DMS 273 (cell line): ENCODE measurements around the gene PIP4K2C.
"Not testable (repeated sequence)": the region's sequence is repeated elsewhere in the genome, so short reads cannot be mapped to it uniquely, and the experiment has no call there.

Experiments used
- DNase-seq: peaks from one replicate; lab custom pipeline; 2025; ENCODE audit not compliant: unreplicated experiment; lab: John Stamatoyannopoulos, UW

The PIP4K2C gene

DNA sequence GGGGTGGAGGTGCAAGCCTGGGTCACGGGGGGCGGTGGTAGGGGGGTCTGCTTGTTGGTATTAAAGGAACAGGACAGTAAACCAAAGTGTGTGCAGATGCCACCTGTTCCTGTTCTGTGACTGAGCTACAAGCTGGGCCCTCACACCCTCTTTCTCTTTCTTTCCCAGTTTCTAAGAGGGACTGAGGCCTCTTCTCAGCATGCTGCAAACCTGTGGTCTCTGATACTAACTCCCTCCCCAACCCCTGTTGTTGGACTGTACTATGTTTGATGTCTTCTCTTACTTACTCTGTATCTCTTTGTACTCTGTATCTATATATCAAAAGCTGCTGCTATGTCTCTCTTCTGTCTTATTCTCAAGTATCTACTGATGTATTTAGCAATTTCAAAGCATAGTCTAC lies 6.9 kb upstream of the PIP4K2C start:
- no peak for DNase-seq

DNA sequence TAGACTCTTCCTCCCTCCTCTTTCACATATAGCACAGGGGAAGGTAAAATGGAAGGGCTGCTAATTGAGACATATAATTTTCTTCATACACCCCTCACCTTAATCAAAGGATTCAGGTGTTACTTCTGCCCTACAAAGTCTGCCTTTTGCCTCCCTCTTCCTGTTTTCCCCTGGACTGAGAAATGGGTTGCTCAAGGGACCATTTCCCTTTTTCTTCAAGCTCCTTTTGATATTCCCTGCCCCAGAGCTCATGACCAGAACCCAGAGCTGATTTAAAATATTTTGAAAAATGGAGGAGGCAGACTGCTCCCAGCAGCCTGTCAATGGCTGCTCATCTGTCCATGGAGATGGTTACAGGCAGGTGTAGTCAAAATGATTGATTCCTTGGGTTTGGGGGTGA lies 6.3 kb upstream of the PIP4K2C start:
- DNase-seq = no peak

DNA sequence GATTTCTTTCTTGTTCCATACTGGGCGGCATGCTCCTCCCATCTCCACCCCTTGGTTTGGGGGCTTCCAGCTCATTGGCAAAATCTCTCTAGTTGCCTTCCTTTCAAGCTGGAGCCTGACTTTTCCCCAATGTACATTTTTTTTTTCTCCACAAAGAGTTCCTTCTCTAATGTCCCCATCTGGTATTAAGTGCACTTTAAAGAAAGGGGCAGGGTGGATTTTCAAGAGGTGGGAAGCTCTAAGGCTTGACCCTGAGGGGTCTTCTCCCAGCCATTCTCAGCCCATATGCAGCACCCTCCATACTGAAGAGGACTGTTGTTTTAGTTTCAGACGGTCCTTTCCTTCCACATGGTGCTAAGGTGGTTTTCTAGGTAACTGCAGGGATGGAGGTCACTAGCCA lies 5.8 kb upstream of the PIP4K2C start:
- DNase-seq = no peak

DNA sequence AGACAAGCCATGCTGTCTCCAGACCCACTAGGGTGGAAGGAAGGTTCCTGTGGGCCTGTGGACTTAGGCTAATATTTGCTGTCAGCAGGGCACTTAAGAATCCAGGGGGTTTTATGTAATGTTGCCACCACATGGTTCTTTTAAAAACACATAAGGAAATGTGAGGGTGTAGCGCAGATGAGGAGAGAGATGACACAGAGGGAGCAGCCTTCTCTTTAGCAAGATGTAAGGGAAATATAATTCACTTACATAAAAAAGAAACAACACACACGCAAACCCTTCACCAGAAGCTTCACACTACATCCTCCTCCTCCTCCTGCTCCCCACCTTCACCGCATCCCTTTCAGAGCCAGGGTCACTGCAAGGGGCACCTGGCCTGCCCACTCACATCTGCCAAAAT lies 4.9 kb upstream of the PIP4K2C start:
- DNase-seq = no peak

DNA sequence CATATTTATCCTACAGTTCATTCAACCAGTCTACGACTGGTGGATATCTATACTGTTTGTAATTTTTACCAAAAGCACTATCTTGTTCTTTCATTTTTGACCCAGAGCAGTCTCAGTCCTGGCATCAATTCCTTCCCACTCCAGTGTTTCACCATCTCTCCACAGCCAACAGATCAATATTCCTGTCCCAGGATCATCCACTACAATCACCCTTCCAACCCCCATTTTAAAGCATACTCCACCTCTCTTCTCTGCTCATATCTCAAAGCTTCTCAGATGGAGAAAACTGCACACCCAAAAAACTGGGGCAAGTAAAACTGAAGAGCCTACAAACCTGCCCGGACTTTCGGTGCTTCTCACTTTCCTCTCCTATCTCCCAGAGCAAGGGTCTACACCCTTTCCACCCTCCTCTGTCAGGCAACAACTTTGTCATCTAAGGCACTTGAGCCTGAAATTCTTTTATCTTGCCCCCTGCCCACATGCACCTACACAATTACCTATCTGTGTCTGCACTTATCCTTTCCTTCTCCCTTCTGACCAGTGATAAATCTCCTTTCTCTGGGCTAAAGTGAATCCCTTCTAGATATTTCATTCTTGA lies 4.1 kb upstream of the PIP4K2C start:
- no peak for DNase-seq

DNA sequence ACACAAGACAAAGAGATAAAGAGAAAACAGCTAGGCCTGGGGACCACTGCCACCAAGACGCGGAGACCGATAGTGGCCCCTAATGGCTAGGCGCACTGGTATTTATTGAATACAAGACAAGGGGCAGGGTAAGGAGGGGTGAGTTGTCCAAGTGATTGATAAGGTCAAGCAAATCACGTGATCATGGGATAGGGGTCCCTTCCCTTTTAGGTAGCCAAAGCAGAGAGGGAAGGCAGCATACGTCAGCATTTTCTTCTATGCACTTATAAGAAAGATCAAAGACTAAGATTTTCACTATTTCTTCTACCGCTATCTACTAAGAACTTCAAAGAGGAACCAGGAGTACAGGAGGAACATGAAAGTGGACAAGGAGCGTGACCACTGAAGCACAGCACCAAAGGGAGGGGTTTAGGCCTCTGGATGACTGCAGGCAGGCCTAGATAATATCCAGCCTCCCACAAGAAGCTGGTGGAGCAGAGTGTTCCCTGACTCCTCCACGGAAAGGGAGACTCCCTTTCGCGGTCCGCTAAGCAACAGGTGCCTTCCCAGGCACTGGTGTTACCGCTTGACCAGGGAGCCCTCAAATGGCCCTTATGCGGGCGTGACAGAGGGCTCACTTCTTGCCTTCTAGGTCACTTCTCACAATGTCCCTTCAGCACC lies 1.9 kb upstream of the PIP4K2C start:
- not testable (repeated sequence) for DNase-seq

DNA sequence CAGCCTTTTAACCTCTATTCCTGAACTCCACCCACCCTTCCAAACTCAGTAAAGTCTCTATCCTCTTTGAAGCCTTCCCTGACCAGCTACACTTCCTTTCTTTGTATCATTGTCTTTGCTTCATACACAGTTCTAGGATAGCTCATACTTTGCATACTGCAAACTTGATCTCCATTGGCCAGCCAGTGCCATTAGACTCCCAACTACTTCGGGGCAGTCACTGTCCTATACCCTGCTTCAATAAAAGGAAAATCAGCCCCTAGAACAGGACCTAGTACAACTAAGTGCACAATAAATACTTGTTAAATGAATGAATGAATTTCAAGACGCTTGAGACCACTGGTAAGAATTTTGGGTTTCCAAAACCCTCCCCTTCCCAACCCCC lies 521 bp upstream of the PIP4K2C start:
- DNase-seq = no peak

DNA sequence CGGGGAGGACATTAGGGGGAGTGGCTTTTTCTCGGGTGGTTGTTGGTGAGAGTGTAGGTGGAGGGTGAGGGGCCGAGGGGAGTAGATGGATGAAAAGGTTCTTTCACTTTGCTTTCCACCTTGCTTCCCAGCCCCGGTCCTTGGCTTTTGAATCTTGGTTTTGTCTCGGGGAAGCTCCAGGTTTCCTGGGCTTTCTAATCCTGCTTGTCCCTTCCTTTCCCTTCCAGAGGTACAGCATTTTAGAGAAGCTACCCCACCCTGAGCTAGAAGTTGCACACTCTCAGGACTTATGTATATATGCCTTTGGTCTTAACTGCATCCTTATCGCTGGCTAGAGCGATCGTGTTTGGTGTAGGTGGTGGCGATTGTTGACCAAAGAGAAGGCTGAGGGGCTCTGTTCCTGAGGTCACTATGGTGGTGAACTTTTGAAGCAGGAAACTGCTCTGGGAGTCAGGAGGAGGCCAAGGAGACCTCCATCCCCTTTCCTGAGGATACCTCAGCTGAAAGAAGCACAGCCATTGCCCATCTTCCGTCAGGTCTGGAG lies 862 bp downstream of the PIP4K2C start:
- no peak for DNase-seq

DNA sequence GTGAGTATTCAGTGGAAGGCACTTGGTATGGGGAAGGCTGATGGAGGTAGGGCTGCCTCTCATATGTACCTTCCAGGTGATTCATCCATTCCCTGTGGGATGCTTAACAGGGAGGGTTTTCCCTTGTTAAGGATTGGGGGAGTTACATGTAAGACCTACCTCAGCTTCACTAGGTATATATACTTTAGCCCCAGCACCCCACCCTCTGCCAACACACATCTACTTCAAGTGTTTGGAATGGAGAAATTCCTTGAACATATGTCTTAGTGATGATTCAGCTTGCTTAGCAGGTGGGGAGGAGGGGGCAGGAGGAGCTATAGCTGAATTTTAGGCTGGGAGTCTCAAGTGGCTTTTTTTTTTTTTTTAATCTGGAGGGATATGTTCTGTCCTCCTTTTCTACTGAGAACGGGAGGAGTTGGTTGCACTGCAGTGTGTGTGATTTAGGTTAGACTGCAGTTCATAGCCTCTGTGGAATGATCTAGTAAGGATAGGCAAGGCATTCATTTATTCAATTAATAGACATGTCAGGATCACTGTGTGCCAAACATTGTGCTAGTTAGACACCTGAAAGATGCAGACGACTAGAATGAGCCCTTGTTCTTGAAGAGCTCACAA lies 1.7 kb downstream of the PIP4K2C start:
- DNase-seq = peak; percentile 11

DNA sequence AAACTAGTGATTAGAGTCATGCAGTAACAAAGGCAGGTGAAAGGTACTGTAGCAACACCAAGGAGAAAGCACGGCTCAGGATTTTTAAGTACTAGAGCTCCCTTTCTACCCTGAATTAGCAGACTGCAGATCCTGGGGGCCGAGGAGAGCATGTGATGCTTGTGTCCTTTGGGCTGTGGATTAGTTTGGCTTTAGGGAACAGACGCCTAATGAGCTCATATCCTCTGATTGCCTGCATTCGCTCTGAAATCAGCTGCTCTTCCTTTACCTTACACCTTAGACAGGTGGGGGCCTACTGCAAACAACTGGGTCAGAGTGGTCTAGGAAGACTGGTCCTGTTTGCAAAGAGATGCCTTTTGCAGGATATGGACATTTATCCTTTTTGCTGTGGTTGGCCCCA lies 2.2 kb downstream of the PIP4K2C start:
- DNase-seq = no peak

DNA sequence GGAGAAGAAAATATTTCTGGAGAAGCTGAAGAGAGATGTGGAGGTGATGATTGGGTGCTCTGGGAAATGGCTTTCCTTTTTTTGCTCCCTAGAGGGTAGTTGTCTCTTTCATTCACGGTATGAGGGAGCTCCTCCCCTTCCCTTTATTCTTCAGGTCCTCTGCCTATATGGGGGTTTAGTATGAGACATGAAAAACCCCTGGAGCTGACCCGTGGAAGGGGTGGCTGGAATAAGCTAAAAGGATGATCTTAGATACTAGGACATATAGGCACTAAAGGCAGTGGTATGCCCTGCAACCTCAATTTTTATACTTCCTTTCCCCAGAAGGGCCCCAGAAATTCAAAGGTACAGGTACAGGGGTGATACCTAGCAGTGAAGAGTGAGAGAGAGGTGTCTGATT lies 9.4 kb downstream of the PIP4K2C start:
- no peak for DNase-seq

DNA sequence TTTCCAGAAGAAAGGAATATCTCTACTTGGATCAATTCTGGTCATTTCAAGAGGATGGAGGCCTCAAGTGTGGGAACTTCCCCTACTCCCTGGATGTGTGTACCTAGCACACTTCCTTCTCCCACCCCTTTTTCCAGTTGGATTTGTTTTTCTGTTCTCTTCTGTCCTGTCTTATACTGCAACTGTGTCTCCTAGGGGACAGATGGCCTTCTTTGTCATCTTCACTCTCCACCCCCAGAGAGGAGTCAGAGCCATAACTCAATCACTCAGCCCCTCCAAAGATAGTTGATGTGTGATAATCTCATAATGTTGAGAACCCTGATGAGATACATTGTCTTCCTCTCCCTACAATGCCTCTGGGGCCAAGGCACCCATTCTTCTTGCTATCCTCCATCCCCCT lies 11.6 kb downstream of the PIP4K2C start:
- no peak for DNase-seq

DNA sequence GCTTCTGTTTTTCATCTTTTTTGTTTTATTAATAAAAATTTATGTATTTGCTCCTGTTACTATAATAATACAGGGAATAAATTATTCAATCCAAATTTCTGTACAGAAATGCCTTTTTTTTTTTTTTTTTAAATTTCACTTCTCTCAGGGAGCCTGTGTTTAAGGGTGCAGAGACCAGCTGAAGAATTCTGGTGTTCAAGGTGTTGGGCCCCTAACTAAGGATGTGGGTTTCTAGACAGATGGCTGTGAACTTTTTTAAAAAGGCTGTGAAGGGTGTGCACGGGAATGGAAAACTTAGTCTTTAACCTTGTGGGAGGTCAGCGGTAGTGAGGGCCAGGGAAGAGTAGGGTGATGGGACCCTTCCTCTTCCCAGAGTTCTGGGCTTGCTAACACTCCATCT lies 12.3 kb downstream of the PIP4K2C start:
- no peak for DNase-seq

DNA sequence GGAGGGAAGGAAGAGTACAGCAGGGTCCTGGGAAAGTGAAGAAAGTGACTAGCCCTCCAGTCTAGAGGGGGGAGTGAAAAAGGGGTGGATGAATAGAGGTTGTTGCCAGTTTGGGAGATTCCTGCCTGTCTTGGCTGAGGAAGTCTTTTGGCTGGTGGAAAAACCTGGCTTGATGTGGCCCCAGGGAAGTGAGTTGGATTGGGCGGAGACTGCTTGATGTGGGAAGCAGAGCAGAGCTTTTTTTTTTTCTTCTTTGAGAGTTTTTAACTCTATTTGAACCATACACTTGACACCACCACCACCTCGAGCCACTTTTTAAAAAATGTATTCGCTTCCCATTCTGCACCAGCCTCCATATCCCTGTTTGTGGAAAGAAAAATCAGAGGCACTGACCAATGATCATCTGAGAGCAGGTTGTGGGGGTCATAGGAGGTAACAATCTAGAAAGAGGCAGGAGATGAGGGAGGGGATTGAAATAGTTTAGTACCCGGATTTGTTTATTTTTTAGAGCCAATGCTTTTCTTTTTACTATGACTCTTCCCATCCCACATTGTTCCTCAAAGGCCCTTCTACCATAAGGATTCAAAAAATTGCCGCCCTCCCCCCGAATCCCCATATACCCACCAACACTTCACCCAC lies 12.9 kb downstream of the PIP4K2C start:
- DNase-seq = peak; percentile 44

DNA sequence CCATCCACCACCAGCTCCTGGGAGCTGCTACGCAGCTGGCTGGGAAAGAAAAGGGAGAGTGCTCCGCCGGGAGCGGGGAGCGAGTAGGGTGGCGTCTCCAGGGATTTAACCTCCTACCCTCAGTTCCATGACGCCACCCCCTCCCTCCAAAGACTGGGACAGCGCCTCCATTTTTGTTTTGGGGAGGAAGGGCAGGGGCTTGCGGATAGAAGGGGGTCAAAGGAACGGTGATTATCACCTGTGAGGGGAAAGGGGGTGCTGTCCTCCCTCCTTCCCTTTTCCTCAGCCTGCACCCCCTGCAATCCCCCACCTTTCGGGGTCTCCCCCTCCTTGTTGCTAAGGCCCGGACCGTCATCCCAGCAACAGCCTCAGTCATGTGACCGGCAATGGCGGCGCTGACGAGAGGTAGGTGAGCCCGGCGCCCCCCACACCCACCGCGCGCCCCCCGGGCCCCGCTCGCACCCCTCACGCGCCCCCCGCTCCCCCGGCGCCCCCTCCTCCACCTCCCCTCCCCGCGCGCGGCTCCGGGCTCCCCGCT lies 13.5 kb downstream of the PIP4K2C start, which contains the start of gene DTX3:
Gene DTX3 (plus strand): TSS at position 371 of the 538 bp plus-strand sequence. CDS start 1,694 bp downstream, outside the sequence.
- peak; percentile 48 for DNase-seq

DNA sequence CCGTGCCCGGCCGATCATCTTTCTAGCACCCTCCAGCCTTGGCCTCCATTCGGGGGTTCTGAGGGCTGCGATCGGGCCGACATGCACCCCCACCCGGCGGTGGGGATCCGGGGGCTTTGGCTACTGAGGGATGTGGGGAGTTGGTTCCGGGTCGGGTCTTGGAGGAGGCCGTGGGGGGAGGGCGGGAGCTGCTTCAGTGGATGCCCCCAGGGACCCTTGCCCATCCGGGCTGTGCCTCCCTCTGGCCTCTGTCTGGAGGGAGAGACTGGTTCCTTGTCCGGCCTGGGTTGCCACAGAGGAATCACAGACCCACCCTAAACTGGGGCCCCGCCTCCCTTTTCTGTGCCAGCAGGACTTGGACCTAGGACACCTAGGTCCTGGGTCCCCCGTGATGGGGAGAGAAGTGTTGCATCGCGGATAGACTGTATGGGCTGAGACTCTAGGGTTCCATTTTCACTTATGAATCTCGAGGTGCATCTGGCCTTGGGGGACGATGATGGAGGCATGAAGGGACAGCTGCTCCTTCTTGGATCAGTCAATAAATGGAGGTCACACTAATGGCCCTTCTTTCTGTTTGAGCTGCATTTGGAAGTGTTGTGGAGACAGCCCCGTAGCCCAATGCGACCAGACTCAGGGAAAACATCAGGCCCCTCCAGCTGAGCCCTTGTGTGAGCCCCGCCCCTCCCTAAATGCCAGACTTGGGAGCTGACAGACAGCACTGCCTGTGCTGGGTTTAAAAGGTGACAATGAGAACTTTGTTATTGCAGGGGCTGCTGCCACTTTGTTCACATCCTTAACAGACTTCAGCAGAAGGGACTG lies 14.2 kb downstream of the PIP4K2C start:
- peak; percentile 36 for DNase-seq

DNA sequence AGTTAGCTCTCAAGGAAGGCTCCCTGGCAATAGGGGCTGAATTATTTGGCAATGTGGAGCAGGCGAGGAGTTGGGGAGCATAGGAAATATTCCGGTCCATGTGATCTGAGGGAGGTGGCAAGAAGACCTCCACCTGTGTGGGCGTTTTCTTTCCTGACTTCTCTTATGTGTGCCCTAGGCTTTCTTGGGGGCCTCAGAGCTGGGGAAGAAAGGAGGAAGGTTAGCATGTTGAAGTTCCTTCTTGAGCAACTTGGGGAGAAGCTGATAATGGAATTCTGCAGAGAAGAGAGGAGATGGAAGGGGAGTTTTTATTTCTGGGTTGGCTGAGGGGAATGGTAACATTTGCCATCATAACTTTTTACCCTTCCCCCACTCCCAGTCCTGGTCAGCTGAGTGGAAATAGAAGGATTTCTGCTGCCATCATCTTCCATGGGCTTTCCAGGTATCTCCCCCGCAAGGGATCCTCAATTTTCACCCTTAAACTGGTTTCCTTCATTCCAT lies 14.9 kb downstream of the PIP4K2C start:
- DNase-seq = no peak

DNA sequence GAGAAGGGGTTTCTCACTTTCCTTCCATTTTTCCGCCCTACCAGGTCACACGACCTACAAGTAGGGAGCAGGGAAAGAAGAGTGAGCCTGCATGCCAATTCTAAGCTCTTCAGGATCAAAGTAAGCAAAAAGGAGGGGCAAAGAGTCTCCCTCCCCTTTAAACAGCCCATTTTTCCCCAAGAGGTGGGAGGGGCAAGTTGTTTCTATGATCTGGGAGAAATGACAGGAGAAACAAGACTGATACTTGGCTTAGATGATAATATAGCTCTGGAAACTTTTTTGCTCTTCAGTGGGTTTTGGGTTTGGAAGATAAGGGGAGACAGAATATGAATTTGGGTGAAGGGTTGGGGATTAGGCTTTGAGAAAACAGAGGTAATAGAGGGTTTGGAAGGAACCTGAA lies 15.4 kb downstream of the PIP4K2C start:
- DNase-seq = no peak

DNA sequence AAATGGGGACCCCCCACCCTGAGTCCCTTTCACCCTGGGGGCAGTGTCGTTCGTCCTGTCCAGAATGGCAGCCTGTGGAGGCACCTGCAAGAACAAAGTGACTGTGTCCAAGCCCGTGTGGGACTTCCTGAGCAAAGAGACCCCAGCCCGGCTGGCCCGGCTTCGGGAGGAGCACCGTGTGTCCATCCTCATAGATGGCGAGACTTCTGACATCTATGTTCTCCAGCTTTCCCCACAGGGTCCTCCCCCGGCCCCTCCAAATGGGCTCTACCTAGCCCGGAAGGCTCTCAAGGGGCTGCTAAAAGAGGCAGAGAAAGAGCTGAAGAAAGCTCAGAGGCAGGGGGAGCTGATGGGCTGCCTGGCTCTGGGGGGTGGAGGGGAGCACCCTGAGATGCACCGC lies 15.8 kb downstream of the PIP4K2C start:
- no peak for DNase-seq

DNA sequence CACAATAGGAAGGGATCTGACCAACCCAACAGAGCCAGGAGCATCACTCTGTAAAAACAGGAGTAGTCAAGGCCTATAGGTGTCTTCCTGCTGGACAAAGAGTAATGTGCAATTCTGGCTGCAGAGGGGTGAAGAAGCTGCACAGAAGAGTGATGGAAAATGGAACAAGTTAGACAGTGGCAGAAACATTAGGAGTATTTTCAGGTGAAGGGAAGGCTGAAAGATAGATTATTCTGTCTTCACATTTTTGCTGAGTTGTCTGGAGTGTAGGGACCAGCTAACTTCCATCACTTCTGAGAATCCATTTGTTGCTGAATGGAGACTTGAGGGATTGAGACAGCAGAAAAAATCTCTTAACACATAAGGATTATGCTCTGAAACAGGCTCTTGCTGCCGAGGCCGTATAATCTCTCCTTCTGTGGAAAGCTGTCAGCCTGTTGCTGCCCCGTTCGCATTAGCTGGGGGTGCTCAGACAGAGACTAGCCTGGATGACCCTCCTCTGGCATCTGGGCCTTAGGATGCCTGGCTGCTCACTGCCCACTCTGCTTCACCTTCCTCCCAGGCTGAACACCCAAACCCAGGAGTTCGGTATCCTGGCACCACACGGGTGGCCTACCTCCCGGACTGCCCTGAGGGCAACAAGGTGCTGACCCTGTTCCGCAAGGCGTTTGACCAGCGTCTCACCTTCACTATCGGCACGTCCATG lies 17.1 kb downstream of the PIP4K2C start:
- no peak for DNase-seq
